HCT116 (cell line): ENCODE results near the gene CPNE5. TPM values are rescaled to one million over a fixed set of nuclear protein-coding genes. Genes with fewer than 3 reads are reported as not detected.

Experiments used
- ATAC-seq: fragments of 200-7000 bp; cut with Tn5 transposase; 2 replicates; pipeline ENCODE4 v1.9.1; 2020; ENCODE audit warnings: mild to moderate bottlenecking, moderate library complexity
- BruUV-seq: library from RNA; stranded (reverse); fragments of 400-500 nt; replicated peaks from 2 replicates; lab custom pipeline; 2021; lab: Mats Ljungman, UMichigan
- CTCF ChIA-PET: fragments of 300-600 bp; sonication (Branson Sonifier 250); formaldehyde crosslinking; loops from one replicate; lab custom pipeline; 2021; ENCODE audit warnings: antibody characterized with exemption; lab: Charles Lee
- POLR2A ChIA-PET: fragments of 300-600, 350-600 bp; sonication (Branson Sonifier 250); formaldehyde crosslinking; loops from one replicate; lab custom pipeline; 2021; ENCODE audit warnings: antibody characterized with exemption; lab: Charles Lee
- RAD21 ChIA-PET, 2 experiments: fragments of 300-600 bp; sonication (Branson Sonifier 250); formaldehyde crosslinking; loops; one replicate each; lab custom pipeline; 2023; ENCODE audit warnings: low total read pairs in 2 of 2; ENCODE audit not compliant: uncharacterized antibody in 2 of 2, unreplicated experiment in 2 of 2, low non-redundant PET in 1 of 2; lab: Charles Lee
- DNase-seq: peaks from one replicate; pipeline ENCODE4 v3.0.0-alpha.2; 2010; ENCODE audit warnings: low read depth, low spot score
- H2AFZ ChIP-seq: fragments of 200-600 bp; shearing (Covaris generic), sonication (generic); 2 replicates; pipeline ENCODE4 v1.6.1; 2017; ENCODE audit warnings: low read depth, mixed run types, mixed read lengths, antibody characterized with exemption, low read length; ENCODE audit not compliant: poor library complexity, severe bottlenecking
- H3K27ac ChIP-seq: 2 replicates; pipeline ENCODE4 v1.5.1; 2012; ENCODE audit warnings: low read depth, low read length
- H3K27me3 ChIP-seq: fragments of 200-600 bp; sonication (generic); 2 replicates; pipeline ENCODE4 v1.6.1; 2016; ENCODE audit warnings: mixed run types, low read length, mixed read lengths; ENCODE audit not compliant: insufficient read depth
- H3K36me3 ChIP-seq, 2 experiments: fragments of 200-500 bp in 1 of 2; fragments of 200-600 bp in 1 of 2; sonication (Bioruptor generic) in 1 of 2; sonication (generic) in 1 of 2; 2 replicates each; pipeline versions ENCODE4 v1.5.1 to v1.6.1; 2014 to 2016; ENCODE audit warnings: low read length in 2 of 2, inconsistent platforms in 1 of 2, mixed read lengths in 1 of 2, mixed run types in 1 of 2; ENCODE audit not compliant: insufficient read depth in 2 of 2, control insufficient read depth in 1 of 2
- H3K4me1 ChIP-seq, 2 experiments: fragments of 200-600 bp in 1 of 2; sonication (generic) in 1 of 2; 2 replicates each; pipeline versions ENCODE4 v1.5.1 to v1.6.1; 2012 to 2017; ENCODE audit warnings: low read length in 2 of 2, inconsistent platforms in 1 of 2, mild to moderate bottlenecking in 1 of 2, mixed read lengths in 1 of 2, mixed run types in 1 of 2, moderate library complexity in 1 of 2; ENCODE audit not compliant: insufficient read depth in 2 of 2, control insufficient read depth in 1 of 2
- H3K4me2 ChIP-seq: fragments of 200-600 bp; sonication (generic); 2 replicates; pipeline ENCODE4 v1.6.1; 2017; ENCODE audit warnings: mixed run types, low read length, mixed read lengths
- H3K4me3 ChIP-seq, 2 experiments: fragments of 200-600 bp in 1 of 2; sonication (generic) in 1 of 2; replicated peaks in 1 of 2; 2 replicates each; pipeline ENCODE4 v1.5.1; 2011 to 2016; ENCODE audit warnings: low read length in 2 of 2, control low read depth in 1 of 2, low read depth in 1 of 2, mild to moderate bottlenecking in 1 of 2, mixed read lengths in 1 of 2, mixed run types in 1 of 2
- H3K79me2 ChIP-seq: fragments of 200-600 bp; sonication (generic); 2 replicates; pipeline ENCODE4 v1.6.1; 2017; ENCODE audit warnings: mild to moderate bottlenecking, mixed run types, low read length, moderate library complexity, mixed read lengths; ENCODE audit not compliant: insufficient read depth
- H3K9ac ChIP-seq: fragments of 200-600 bp; sonication (generic); 2 replicates; pipeline ENCODE4 v1.6.1; 2016; ENCODE audit warnings: low read length, mixed read lengths
- H3K9me2 ChIP-seq: fragments of 200-600 bp; sonication (generic), shearing (Covaris generic); 2 replicates; pipeline ENCODE4 v1.6.1; 2017; ENCODE audit warnings: mixed run types, mild to moderate bottlenecking, moderate library complexity; ENCODE audit not compliant: insufficient read depth
- H3K9me3 ChIP-seq, 2 experiments: fragments of 200-500 bp in 1 of 2; fragments of 200-600 bp in 1 of 2; sonication (Bioruptor generic) in 1 of 2; sonication (generic) in 1 of 2; 2 replicates each; pipeline ENCODE4 v1.6.1; 2014 to 2017; ENCODE audit warnings: low read length in 2 of 2, mixed read lengths in 2 of 2, inconsistent platforms in 1 of 2, low read depth in 1 of 2, mild to moderate bottlenecking in 1 of 2, mixed run types in 1 of 2, moderate library complexity in 1 of 2; ENCODE audit not compliant: control insufficient read depth in 1 of 2, insufficient read depth in 1 of 2
- H4K20me1 ChIP-seq: fragments of 200-600 bp; sonication (generic), shearing (Covaris generic); 2 replicates; pipeline ENCODE4 v1.6.1; 2017; ENCODE audit warnings: mixed run types, mild to moderate bottlenecking, moderate library complexity; ENCODE audit not compliant: insufficient read depth
- CBX3 ChIP-seq: IDR thresholded peaks from 2 replicates; pipeline ENCODE4 v1.6.1; 2012; ENCODE audit warnings: low read depth
- CTCF ChIP-seq, 3 experiments: fragments of 200-600 bp in 1 of 3; sonication (generic) in 1 of 3; IDR thresholded peaks in 2 of 3; conservative IDR thresholded peaks in 1 of 3; 2 replicates each; pipeline ENCODE4 v1.5.1; 2012 to 2017; ENCODE audit warnings: low read depth in 2 of 3, low read length in 2 of 3, antibody characterized with exemption in 1 of 3, borderline replicate concordance in 1 of 3, control low read depth in 1 of 3, mild to moderate bottlenecking in 1 of 3, mixed read lengths in 1 of 3, mixed run types in 1 of 3, moderate library complexity in 1 of 3; ENCODE audit not compliant: insufficient read depth in 1 of 3
- ELF1 ChIP-seq: IDR thresholded peaks from 2 replicates; pipeline ENCODE4 v1.6.1; 2012; ENCODE audit warnings: low read depth, borderline replicate concordance
- EZH2 ChIP-seq: fragments of 200-600 bp; sonication (generic); IDR thresholded peaks from 2 replicates; pipeline ENCODE4 v1.6.1; 2017; ENCODE audit warnings: antibody characterized with exemption, mixed run types
- EZH2phosphoT487 ChIP-seq: fragments of 200-600 bp; IDR thresholded peaks from 2 replicates; pipeline ENCODE4 v1.6.1; 2018; ENCODE audit warnings: antibody characterized with exemption, borderline replicate concordance
- FOSL1 ChIP-seq: IDR thresholded peaks from 2 replicates; pipeline ENCODE4 v1.6.1; 2012; ENCODE audit warnings: low read depth
- JUND ChIP-seq: IDR thresholded peaks from 2 replicates; pipeline ENCODE4 v1.6.1; 2012
- POLR2AphosphoS5 ChIP-seq: IDR thresholded peaks from 2 replicates; pipeline ENCODE4 v1.6.1; 2011; ENCODE audit warnings: mild to moderate bottlenecking, low read depth, low read length, moderate library complexity
- SRF ChIP-seq: IDR thresholded peaks from 2 replicates; pipeline ENCODE4 v1.6.1; 2012; ENCODE audit warnings: low read depth
- ZBTB33 ChIP-seq: IDR thresholded peaks from 2 replicates; pipeline ENCODE4 v1.6.1; 2011; ENCODE audit warnings: mild to moderate bottlenecking, low read length, moderate library complexity; ENCODE audit not compliant: insufficient replicate concordance; ENCODE audit errors: extremely low read depth
- ZNF274 ChIP-seq: fragments of 200-500 bp; sonication (Bioruptor generic); IDR thresholded peaks from 2 replicates; pipeline ENCODE4 v1.6.1; 2014; ENCODE audit warnings: mild to moderate bottlenecking, low read depth, low read length, inconsistent platforms
- intact Hi-C: fragments of 100-400 bp; cut with micrococcal nuclease; formaldehyde crosslinking; loops from 2 replicates; pipeline ENCODE4 v1.10.0; 2022
- total RNA-seq: library from RNA; stranded (reverse); gene quantifications from one replicate; pipeline ENCODE4 v1.2.1, GENCODE V29; 2021; ENCODE audit not compliant: unreplicated experiment

The CPNE5 gene
- total RNA-seq, 1 experiment from 2014 or later: not detected

GRCh38 chr6:36746251-36746650 lies 93.0 kb downstream of the CPNE5 start (continued):
- TF ChIP-seq EZH2phosphoT487 (no peak), ZNF274 (no peak), EZH2 (no peak), JUND (no peak), POLR2AphosphoS5 (no peak), CTCF (IDR thresholded peaks at IDR 0.05 in 2 of 3, conservative IDR thresholded peaks at IDR 0.05 in 1 of 3; ENCODE audit: borderline replicate concordance in 1 of 3, insufficient read depth in 1 of 3, low read depth in 2 of 3, low read length in 2 of 3) (no peak), ZBTB33 (no peak), SRF (no peak)
- TF ChIP-seq, all 23 proteins: peak for 0

GRCh38 chr6:36745836-36746235 lies 93.4 kb downstream of the CPNE5 start:
- peaks cover 0 to 4% of the 10 kb centered on the region in 2 experiments; a peak in 1 of 4 replicates for H3K4me1 ChIP-seq
- H3K36me3 ChIP-seq: no peaks in the 10 kb centered on the region
- no peaks in the 10 kb centered on the region for H3K79me2 ChIP-seq
- BruUV-seq: no TSS peak
- intact Hi-C loops: no loop called here
- H3K4me3 ChIP-seq: no peak overlapping the region
- ATAC-seq: no peak
- no peak overlapping the region for H3K9ac ChIP-seq
- H3K4me2 ChIP-seq: no peak overlapping the region
- no peak for DNase-seq
- ChIA-PET CTCF (no interaction called here), RAD21 (no interaction called here), POLR2A (no interaction called here)
- TF ChIP-seq EZH2phosphoT487: no peak
- no peak for TF ChIP-seq FOSL1
- TF ChIP-seq ZBTB33: no peak
- TF ChIP-seq SRF: no peak
- TF ChIP-seq CBX3: no peak
- no peak for TF ChIP-seq ELF1
- no peaks in the 10 kb centered on the region for H4K20me1 ChIP-seq
- H3K9me2 ChIP-seq: no peaks in the 10 kb centered on the region
- peaks cover 6 to 10% of the 10 kb centered on the region in 2 experiments; a peak in 2 of 4 replicates for H3K9me3 ChIP-seq
- no peak overlapping the region for H2AFZ ChIP-seq
- H3K27ac ChIP-seq: no peak overlapping the region
- no peaks in the 10 kb centered on the region for H3K27me3 ChIP-seq
